ENCODE results near the gene MINDY4.

MINDY4 gene

DNA sequence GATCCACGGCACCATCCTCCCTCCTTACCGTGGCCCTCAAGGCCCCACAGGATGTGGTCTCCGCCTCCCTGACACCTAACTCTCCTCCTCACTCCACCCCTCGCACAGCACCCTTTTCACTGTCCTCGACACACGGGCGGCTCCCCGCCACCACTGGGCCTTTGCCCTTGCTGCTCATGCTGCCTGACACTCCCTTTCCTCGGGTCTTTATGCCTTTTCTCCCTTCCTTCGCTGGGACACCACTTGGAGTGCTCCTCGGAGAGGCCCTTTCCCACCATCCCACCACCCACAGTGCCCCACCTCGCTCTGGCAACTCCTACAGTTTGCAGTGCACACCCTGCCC, 27.2 kb upstream of the MINDY4 start:
- H3K36me3 ChIP-seq (ENCODE audit: control insufficient read depth, insufficient read depth, low read length) = no peaks in the 10 kb centered on the region
- no peaks in the 10 kb centered on the region for H3K4me1 ChIP-seq (ENCODE audit: control insufficient read depth, insufficient read depth, low read length)
- no peak overlapping the region for H3K4me3 ChIP-seq (ENCODE audit: low read depth, low read length)
- H3K9me3 ChIP-seq (ENCODE audit: control insufficient read depth, insufficient read depth, low read length) = no peaks in the 10 kb centered on the region
- H3K27me3 ChIP-seq (ENCODE audit: control insufficient read depth, insufficient read depth, low read length) = no peaks in the 10 kb centered on the region
- no peak overlapping the region for H3K9ac ChIP-seq (ENCODE audit: low read depth, low read length)

DNA sequence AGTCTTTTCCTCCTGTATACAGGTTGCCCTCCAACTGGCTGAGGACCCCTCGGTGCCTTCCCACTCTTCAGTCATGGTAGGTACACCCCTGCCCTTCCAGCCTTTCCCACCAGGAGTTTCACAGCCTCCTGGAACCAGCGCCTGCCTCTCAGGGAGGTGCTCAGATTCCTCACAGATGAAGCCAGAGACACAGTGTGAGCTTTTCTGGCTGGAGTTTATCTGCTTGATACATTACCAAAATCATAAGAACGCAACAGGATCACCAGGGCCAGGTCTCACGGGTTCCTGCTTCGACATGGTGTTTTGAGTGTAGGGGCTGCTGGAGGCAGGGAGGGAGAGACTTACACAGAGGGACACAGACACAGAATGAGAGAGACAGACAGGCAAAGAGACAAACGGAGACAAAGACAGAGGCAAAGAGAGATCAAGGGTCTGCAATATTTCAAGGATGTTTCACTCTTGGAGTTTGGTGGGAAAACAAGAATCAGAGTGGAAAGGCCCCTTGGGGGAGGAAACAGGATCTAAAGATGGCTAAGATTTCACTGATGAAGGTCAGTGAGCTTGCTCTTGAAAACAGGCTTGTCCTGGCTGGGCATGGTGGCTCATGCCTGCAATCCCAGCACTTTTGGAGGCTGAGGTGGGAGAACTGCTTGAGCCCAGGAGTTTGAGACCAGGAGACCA, 25.8 kb upstream of the MINDY4 start:
- no peaks in the 10 kb centered on the region for H3K36me3 ChIP-seq (ENCODE audit: control insufficient read depth, insufficient read depth, low read length)
- H3K4me1 ChIP-seq (ENCODE audit: control insufficient read depth, insufficient read depth, low read length) = no peaks in the 10 kb centered on the region
- H3K9me3 ChIP-seq (ENCODE audit: control insufficient read depth, insufficient read depth, low read length) = no peaks in the 10 kb centered on the region
- H3K27me3 ChIP-seq (ENCODE audit: control insufficient read depth, insufficient read depth, low read length) = no peaks in the 10 kb centered on the region
- no peak overlapping the region for H3K4me3 ChIP-seq (ENCODE audit: low read depth, low read length)
- H3K9ac ChIP-seq (ENCODE audit: low read depth, low read length) = no peak overlapping the region

DNA sequence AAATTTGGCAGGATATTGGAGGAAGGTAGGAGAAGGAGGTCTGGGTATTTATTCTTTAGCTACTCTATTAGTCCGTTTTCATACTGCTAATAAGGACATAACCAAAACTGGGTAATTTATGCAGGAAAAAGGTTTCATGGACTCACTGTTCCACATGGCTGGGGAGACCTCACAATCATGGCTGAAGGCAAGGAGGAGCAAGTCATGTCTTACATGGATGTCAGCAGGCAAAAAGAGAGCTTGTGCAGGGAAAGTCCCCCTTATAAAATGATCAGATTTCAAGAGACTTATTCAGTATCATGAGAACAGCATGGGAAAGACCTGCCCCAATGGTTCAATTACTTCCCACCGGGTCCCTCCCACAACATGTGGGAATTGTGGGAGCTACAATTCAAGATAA, 21.2 kb upstream of the MINDY4 start:
- no peaks in the 10 kb centered on the region for H3K9me3 ChIP-seq (ENCODE audit: control insufficient read depth, insufficient read depth, low read length)
- peaks cover 3% of the 10 kb centered on the region for H3K27me3 ChIP-seq (ENCODE audit: control insufficient read depth, insufficient read depth, low read length)
- no peaks in the 10 kb centered on the region for H3K4me1 ChIP-seq (ENCODE audit: control insufficient read depth, insufficient read depth, low read length)
- H3K9ac ChIP-seq (ENCODE audit: low read depth, low read length) = no peak overlapping the region
- H3K36me3 ChIP-seq (ENCODE audit: control insufficient read depth, insufficient read depth, low read length) = no peaks in the 10 kb centered on the region
- H3K4me3 ChIP-seq (ENCODE audit: low read depth, low read length) = no peak overlapping the region

DNA sequence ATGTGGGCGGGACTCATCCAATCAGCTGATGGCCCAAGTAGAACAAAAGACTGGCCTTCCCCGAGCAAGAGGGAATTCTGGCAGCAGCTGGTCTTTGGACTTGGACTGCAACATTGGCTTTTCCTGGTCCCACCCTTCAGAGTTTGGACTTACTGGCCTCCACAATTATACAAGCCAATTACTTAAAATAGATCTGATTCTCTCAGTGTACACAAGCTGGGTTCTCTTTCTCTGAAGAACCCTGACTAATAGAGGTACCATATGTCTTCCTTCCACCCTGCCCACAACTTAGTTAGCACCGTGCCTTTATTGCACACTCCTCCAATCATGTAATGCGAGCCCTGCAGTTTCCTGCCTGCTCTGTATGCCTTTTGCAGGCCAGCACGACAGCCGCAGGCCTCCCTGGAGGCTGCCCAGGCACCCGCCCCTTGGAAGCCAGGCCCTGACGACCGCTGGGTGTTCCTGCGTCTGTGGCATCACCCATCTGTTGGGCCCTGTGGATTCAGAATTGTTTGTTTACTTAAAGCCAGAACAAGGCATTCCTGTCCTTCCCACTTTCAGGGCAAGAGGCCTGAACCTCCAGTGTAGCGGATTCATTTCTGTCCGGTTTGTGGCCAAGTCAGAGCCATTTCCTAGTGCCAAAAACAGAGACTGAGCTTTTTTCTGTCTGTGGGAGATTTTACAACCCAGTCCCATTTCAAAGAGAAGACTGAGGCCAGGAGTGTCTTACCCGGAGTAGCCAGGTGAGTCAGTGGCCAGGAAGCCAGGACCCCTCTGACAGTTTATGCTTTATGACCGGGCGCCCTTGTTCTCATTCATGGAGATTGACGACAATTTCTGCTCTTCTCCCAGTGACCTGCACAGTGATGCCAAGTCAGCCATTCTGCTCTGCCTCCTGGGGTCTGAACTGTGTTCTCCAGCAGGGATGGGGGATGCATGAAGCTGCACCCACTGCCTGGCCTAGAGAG, 20.2 kb upstream of the MINDY4 start:
- Histone ChIP-seq H3K9me3 (ENCODE audit: control insufficient read depth, insufficient read depth, low read length) (no peaks in the 10 kb centered on the region), H3K9ac (ENCODE audit: low read depth, low read length) (no peak overlapping the region), H3K36me3 (ENCODE audit: control insufficient read depth, insufficient read depth, low read length) (no peaks in the 10 kb centered on the region), H3K4me1 (ENCODE audit: control insufficient read depth, insufficient read depth, low read length) (no peaks in the 10 kb centered on the region), H3K27me3 (ENCODE audit: control insufficient read depth, insufficient read depth, low read length) (peaks cover 3% of the 10 kb centered on the region), H3K4me3 (ENCODE audit: low read depth, low read length) (no peak overlapping the region)

DNA sequence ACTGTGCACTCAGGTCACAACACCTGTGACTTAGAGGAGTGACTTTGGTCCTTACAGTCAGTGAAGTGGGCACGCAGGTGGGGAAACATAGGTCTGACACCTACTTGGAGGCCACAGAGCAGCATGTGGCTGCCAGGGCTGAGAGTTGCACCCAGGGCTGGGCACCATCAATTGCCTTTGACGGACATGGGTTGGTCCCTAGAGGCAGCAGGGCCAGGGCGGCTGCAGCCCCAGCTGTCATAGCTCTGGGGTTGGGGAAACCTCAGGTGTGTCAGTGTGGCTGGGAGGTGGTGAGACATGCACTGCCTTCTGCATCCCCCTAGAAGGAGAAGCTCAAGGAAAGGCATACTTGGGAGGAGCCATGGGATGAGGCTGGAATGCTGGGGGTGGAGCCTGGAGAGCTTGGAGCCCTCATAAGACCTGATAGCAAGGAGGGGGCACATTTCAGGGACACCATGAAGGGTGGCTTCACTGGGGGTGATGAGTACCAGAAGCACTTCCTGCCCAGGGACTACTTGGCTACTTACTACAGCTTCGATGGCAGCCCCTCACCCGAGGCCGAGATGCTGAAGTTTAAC, 19.4 kb upstream of the MINDY4 start, which contains the start of gene INMT:
Gene INMT, plus strand, starts transcription at position 440 of the 578 bp plus-strand sequence. Its CDS starts 16 bp downstream, at position 456.
- H3K9me3 ChIP-seq (ENCODE audit: control insufficient read depth, insufficient read depth, low read length) = no peaks in the 10 kb centered on the region
- H3K27me3 ChIP-seq (ENCODE audit: control insufficient read depth, insufficient read depth, low read length) = peaks cover 3% of the 10 kb centered on the region
- no peak within 1 kb of the TSS for H3K9ac ChIP-seq (ENCODE audit: low read depth, low read length)
- no peaks in the 10 kb centered on the region for H3K36me3 ChIP-seq (ENCODE audit: control insufficient read depth, insufficient read depth, low read length)
- no peaks in the 10 kb centered on the region for H3K4me1 ChIP-seq (ENCODE audit: control insufficient read depth, insufficient read depth, low read length)
- no peak within 1 kb of the TSS for H3K4me3 ChIP-seq (ENCODE audit: low read depth, low read length)

DNA sequence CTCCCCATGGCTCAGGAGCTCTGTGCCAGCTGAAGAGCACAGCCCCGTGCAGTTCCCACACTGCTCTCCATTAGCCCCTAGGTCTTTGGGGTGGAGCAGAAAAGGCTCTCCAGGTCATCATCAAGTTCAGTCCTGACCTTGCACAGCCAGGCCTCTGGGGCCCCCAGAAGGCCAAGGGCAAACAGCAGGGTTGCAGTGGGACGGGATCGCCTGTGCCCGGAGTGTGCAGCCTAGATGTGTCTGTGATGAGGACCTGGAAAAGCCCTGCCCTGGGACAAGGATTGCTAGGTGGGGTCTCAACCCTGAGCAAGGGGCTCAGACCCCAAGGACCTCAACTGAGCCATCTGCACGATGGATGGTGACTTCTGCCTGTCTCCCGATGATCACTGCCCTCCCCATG, 18.7 kb upstream of the MINDY4 start:
- Histone ChIP-seq H3K4me1 (ENCODE audit: control insufficient read depth, insufficient read depth, low read length) (no peaks in the 10 kb centered on the region), H3K9ac (ENCODE audit: low read depth, low read length) (no peak overlapping the region), H3K4me3 (ENCODE audit: low read depth, low read length) (no peak overlapping the region), H3K9me3 (ENCODE audit: control insufficient read depth, insufficient read depth, low read length) (no peaks in the 10 kb centered on the region), H3K36me3 (ENCODE audit: control insufficient read depth, insufficient read depth, low read length) (no peaks in the 10 kb centered on the region), H3K27me3 (ENCODE audit: control insufficient read depth, insufficient read depth, low read length) (peaks cover 3% of the 10 kb centered on the region)

DNA sequence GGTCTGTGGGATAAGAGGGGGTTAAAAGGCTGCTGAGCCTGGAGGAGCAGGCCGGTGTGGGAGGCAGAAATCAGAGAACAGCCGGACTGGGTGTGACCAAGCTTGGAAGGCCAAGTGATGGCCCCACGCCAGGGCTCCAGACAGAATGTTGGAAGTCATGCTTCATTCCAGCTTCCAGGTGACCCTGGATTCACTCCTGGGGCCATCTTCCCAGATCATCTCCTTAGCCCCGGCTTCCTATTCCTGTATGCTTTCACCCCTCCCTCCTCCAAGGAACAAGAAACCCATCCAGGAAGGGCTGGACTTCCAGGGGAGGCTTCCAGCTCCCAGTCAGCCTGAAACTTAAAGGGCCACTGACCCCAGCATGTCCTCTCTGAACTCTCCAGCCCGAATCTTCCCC, 18.2 kb upstream of the MINDY4 start:
- no peak overlapping the region for H3K9ac ChIP-seq (ENCODE audit: low read depth, low read length)
- no peak overlapping the region for H3K4me3 ChIP-seq (ENCODE audit: low read depth, low read length)
- H3K4me1 ChIP-seq (ENCODE audit: control insufficient read depth, insufficient read depth, low read length) = no peaks in the 10 kb centered on the region
- H3K27me3 ChIP-seq (ENCODE audit: control insufficient read depth, insufficient read depth, low read length) = peaks cover 3% of the 10 kb centered on the region
- no peaks in the 10 kb centered on the region for H3K36me3 ChIP-seq (ENCODE audit: control insufficient read depth, insufficient read depth, low read length)
- H3K9me3 ChIP-seq (ENCODE audit: control insufficient read depth, insufficient read depth, low read length) = no peaks in the 10 kb centered on the region

DNA sequence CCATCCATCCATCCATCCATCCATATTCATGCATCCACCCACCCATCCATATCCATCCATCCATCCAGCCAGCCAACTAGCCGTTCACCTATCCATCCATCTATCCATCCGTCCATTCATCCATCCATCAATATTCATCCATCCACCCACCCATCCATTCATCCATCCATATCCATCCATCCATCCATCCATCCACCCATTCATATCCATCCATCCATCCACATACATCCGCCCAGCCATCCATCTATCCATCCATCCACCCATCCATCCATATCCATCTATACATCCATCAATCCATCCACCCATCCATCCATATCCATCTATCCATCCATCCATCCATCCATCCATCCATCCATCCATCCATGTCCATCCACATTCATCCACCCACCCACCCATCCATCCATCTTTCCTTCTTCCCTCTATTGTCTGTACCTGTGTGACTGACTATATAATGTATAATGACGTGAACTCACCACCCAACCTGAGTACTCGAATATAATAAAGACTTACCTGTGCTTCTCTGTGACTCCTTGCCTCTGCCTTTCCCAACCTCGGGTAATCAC, 16.8 kb upstream of the MINDY4 start:
- no peak overlapping the region for H3K9ac ChIP-seq (ENCODE audit: low read depth, low read length)
- no peaks in the 10 kb centered on the region for H3K9me3 ChIP-seq (ENCODE audit: control insufficient read depth, insufficient read depth, low read length)
- H3K4me1 ChIP-seq (ENCODE audit: control insufficient read depth, insufficient read depth, low read length) = no peaks in the 10 kb centered on the region
- H3K27me3 ChIP-seq (ENCODE audit: control insufficient read depth, insufficient read depth, low read length) = peaks cover 3% of the 10 kb centered on the region
- H3K4me3 ChIP-seq (ENCODE audit: low read depth, low read length) = no peak overlapping the region
- H3K36me3 ChIP-seq (ENCODE audit: control insufficient read depth, insufficient read depth, low read length) = no peaks in the 10 kb centered on the region

DNA sequence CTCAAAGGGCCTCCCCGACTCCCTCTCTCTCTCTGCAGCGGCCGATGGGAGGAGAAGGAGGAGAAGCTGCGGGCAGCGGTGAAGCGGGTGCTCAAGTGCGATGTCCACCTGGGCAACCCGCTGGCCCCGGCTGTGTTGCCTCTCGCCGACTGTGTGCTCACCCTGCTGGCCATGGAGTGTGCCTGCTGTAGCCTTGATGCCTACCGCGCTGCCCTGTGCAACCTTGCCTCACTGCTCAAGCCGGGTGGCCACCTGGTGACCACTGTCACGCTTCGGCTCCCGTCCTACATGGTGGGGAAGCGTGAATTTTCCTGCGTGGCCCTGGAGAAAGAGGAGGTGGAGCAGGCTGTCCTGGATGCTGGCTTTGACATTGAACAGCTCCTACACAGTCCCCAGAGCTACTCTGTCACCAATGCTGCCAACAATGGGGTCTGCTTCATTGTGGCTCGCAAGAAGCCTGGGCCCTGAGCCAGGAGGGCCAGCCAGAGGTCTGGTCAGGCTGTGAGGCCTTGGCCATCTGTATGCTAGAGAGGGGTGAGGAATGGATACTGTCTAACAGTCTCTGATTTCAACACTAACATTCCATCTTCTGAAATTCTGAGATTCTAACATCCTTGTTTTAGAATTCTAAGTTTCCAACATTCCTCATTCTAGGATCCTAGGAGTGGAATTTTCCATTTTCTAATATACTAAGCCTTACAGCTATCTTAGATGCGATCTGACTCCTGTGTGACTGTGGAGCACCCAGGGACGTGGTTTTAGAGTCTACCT, 15.6 kb upstream of the MINDY4 start:
- H3K36me3 ChIP-seq (ENCODE audit: control insufficient read depth, insufficient read depth, low read length) = no peaks in the 10 kb centered on the region
- H3K4me1 ChIP-seq (ENCODE audit: control insufficient read depth, insufficient read depth, low read length) = no peaks in the 10 kb centered on the region
- no peaks in the 10 kb centered on the region for H3K9me3 ChIP-seq (ENCODE audit: control insufficient read depth, insufficient read depth, low read length)
- H3K9ac ChIP-seq (ENCODE audit: low read depth, low read length) = no peak overlapping the region
- peaks cover 3% of the 10 kb centered on the region for H3K27me3 ChIP-seq (ENCODE audit: control insufficient read depth, insufficient read depth, low read length)
- no peak overlapping the region for H3K4me3 ChIP-seq (ENCODE audit: low read depth, low read length)

DNA sequence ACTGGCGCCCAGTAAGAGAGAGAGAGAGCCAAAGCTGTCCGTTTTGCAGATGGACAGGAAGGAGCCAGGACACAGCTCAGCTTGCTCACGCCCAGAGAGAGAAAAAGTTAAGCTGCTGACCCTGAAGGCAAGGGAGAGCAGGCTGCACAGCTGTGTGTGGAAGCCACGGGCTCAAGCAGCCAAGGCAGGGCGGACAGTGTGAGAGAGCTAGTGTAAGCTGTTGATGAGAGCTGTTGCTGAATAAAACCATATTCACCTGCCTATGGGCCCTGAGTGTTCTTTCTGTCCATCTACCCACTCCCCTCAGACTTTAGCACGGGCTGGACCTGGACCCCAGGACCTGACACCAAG, 13.9 kb upstream of the MINDY4 start:
- H3K4me3 ChIP-seq (ENCODE audit: low read depth, low read length) = no peak overlapping the region
- no peaks in the 10 kb centered on the region for H3K4me1 ChIP-seq (ENCODE audit: control insufficient read depth, insufficient read depth, low read length)
- no peak overlapping the region for H3K9ac ChIP-seq (ENCODE audit: low read depth, low read length)
- peaks cover 3% of the 10 kb centered on the region for H3K27me3 ChIP-seq (ENCODE audit: control insufficient read depth, insufficient read depth, low read length)
- H3K9me3 ChIP-seq (ENCODE audit: control insufficient read depth, insufficient read depth, low read length) = no peaks in the 10 kb centered on the region
- H3K36me3 ChIP-seq (ENCODE audit: control insufficient read depth, insufficient read depth, low read length) = no peaks in the 10 kb centered on the region

DNA sequence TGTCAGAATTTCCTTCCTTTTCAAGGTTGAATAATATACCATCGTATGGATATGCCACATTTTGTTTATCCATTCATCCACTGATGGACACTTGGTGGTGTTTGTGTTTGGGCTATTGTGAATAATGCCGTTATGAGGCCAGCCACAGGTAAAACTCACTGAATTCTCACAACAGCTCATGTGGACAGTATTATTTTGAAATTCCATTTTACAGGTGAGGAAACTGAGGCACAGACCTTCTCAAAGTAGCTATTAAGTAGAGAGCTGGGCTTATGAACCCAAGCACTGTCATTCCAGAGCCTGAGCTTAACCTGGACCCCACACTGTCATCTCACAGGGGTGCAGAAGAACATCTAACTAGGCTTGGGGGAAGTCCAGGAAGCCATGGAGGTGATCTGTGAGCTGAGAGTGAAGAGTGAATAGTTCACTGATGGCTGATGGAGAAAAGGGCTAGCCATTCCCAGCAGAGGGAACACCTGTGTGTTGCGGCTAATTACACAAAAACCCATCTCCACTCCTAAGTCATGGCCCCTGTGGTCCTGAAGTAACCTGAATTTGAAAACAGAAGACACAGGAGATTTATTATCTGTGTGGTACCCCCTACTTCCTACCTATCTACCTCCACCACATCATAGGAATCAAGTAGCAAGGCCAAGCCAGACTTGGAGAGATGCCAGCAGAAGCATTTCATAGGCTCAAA, 10.6 kb upstream of the MINDY4 start:
- Histone ChIP-seq H3K9me3 (ENCODE audit: control insufficient read depth, insufficient read depth, low read length) (no peaks in the 10 kb centered on the region), H3K36me3 (ENCODE audit: control insufficient read depth, insufficient read depth, low read length) (no peaks in the 10 kb centered on the region), H3K4me3 (ENCODE audit: low read depth, low read length) (no peak overlapping the region), H3K9ac (ENCODE audit: low read depth, low read length) (no peak overlapping the region), H3K4me1 (ENCODE audit: control insufficient read depth, insufficient read depth, low read length) (no peaks in the 10 kb centered on the region), H3K27me3 (ENCODE audit: control insufficient read depth, insufficient read depth, low read length) (no peaks in the 10 kb centered on the region)

Measured in iPS-15b (cell line).